Loucy (cell line): ENCODE measurements around the gene ACSS2.

Source experiments
- CTCF ChIP-seq: fragments of 200-600 bp; sonication (generic); conservative IDR thresholded peaks from 2 replicates; pipeline ENCODE4 v1.5.1; 2014; ENCODE audit warnings: mild to moderate bottlenecking, antibody characterized with exemption, low read length
- EZH2phosphoT487 ChIP-seq: fragments of 200-600 bp; IDR thresholded peaks from 2 replicates; pipeline ENCODE4 v1.6.1; 2018; ENCODE audit warnings: antibody characterized with exemption, mild to moderate bottlenecking, moderate library complexity, borderline replicate concordance

GRCh38 chr20:34916774-34917354, 40.5 kb downstream of the ACSS2 start:
- TF ChIP-seq CTCF (no peak), EZH2phosphoT487 (no peak)
